Thyroid gland (tissue), 4 donors: Measurements from ENCODE around the gene COL18A1. TPM values are rescaled to one million over a fixed set of nuclear protein-coding genes. Genes with fewer than 3 reads are reported as not detected.

Experiments used
- microRNA-seq: library from miRNA; unstranded; fragments of <30 nt; microRNA quantifications from one replicate; pipeline ENCODE4, GENCODE V29; 2016
- small RNA-seq: library from RNA; depleted of rRNA; stranded (forward); fragments of <200 nt; gene quantifications from one replicate; pipeline ENCODE3, GENCODE V24; 2016
- total RNA-seq, 4 donors: library from RNA; depleted of rRNA; stranded (reverse); fragments of >200 nt; gene quantifications; one replicate each; pipeline ENCODE4 v1.2.3, GENCODE V29; 2016

COL18A1 gene
- total RNA-seq, 4 donors from 2014 or later = 105 to 264 (median 238) TPM

Small RNA genes within 50 kb of the gene (microRNA-seq; reads per million reads assigned to microRNA genes)
- gene MIR6815 = 4.4 reads per million, percentile 8 among the genes with 10 or more reads in this experiment

Small RNA genes within 50 kb of the gene (small RNA-seq; reads per million reads assigned to genes)
- gene MIR6815 (not detected), gene MTCO1P3 (not detected)

Other genes with a start within 250 kb of the COL18A1 start
- gene POFUT2, start 117.3 kb upstream of the COL18A1 start, total RNA-seq = 10 to 100 TPM; 20.2 to 52.2 (median 40.5) TPM
- 10 to 100 TPM in 3 of 4 donors, 1 to 10 TPM in 1; 7.6 to 15.5 (median 12.2) TPM for gene SLC19A1, start 137.3 kb downstream of the COL18A1 start, total RNA-seq
- gene PCBP3, start 238.6 kb downstream of the COL18A1 start, total RNA-seq = under 1 TPM in 3 of 4 donors, not detected in 1; 0.33 to 0.98 (median 0.54) TPM